Posterior cingulate gyrus (tissue), 11 donors: Measurements from ENCODE around the gene ALDH3A2.

Source experiments
- DNase-seq, 10 donors: peaks; one replicate each; pipeline versions ENCODE4 v3.0.0 to v3.0.0-alpha.2; 2020 to 2021; ENCODE audit warnings: mixed read lengths in 3 of 10
- intact Hi-C: fragments of 100-400 bp; cut with DNase I; formaldehyde crosslinking; loops from one replicate; pipeline ENCODE4 v1.15.1; 2023

ALDH3A2 gene

DNA sequence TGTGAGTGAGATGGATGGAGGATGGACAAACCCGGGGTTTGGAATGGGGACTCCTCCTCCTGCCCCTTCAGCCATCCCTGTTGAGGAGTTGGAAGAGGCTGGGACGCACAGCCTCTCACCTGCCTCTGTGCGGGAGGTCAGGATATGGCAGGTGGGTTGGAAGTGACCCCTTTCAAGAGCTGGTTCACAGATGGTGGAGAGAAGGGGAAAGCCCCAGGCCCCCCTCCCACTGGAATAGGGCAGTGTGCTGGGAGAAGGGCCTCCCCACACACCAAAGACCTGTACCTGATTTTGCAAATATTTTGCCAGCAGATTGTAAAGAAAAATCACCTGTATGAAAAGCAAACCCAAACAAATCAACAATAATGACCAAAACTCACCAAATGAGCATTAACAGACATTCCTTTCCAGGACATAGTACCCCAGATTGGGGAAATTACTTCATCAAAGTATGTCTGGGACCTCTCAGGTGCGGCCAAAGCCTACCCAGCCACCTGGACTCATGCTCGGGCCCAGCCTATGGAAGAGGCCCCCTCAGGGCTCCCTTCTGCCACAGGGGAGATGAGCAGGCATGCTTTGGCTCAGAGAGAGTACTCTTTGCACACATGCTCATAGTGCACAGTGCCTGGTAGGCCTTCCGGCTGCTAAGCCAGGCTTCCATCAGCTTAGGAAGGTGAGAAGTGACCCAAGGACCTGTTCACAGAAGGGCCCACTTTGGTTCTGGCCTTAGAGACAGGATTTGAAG is 60.1 kb downstream of the ALDH3A2 start:
- intact Hi-C loops = no loop called here
- peak in 2 of 10 donors; percentile 34 to 62 for DNase-seq

DNA sequence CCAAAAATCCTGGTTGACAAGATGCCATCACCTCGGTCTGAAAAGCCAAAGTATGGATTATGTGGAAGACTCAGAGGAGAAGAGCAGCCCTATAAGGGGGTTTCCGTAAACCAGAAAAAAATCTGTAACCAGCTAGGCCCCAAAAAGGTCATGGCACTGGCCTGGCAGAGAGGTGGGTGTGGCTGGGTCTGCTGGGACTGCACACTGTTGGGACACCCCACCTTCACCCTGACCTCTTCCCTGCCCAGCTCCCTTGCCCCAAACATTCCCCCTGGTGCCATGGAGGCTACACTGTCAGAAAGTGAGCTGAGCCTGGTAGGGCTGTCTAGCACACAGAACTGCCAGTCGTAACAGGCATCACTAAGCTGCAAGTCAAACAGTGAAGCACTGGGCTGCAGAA is 61.3 kb downstream of the ALDH3A2 start:
- intact Hi-C loops = loop anchor here (10.0 kb wide), 1 partner anchor 45 kb away; no protein-coding TSS in a partner anchor
- peak in 1 of 10 donors; percentile 55 for DNase-seq

DNA sequence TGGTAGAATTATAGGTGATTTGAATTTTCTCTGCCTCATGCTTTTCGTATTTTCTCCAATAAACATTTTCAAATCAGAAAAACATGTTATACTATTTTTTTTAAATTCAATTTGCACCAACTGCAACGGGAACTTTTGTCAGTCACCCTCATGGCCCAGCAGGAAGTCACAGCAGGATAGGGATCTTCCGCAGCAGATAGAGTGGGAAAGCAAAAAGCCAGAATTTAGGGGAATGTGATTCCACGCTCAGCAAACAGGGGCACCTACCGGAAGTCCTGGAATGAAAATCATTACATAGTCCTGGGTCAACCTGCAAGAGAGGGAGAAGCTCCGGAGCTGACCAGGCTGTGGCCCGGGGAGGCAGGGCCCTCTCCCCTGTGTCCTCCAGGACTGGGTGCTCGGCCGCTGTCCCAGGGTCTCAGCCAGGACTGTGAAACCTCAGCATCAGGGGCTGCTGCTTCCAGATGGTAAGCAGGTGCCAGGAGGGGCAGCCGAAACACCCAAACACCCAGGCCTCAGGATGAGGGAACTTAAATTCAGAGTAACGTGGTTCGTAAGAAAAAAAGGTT is 64.0 kb downstream of the ALDH3A2 start:
- no peak for DNase-seq
- intact Hi-C loops = loop anchor here (10.0 kb wide), 1 partner anchor 48 kb away; no protein-coding TSS in a partner anchor

DNA sequence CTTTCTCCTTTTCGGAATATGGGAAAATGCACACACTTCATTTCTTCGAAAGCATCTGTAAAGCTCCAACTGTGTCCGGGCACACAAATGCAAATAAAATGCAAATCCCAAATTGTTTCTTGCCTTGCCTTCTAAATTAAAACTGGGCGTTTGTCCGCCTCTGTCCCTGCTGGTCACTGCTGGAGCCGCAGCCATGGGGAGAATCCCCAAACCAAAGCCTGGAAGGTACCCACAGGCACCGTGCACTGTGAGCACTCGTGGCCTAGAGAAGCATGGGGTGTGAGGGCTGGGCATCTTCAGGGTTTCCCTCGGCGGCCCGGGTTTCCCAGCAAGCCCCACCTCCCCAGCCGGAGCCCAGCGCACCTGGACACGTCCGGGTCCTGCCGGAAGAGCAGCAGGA is 64.9 kb downstream of the ALDH3A2 start:
- intact Hi-C loops = loop anchor here (10.0 kb wide), 1 partner anchor 49 kb away; no protein-coding TSS in a partner anchor
- no peak for DNase-seq

DNA sequence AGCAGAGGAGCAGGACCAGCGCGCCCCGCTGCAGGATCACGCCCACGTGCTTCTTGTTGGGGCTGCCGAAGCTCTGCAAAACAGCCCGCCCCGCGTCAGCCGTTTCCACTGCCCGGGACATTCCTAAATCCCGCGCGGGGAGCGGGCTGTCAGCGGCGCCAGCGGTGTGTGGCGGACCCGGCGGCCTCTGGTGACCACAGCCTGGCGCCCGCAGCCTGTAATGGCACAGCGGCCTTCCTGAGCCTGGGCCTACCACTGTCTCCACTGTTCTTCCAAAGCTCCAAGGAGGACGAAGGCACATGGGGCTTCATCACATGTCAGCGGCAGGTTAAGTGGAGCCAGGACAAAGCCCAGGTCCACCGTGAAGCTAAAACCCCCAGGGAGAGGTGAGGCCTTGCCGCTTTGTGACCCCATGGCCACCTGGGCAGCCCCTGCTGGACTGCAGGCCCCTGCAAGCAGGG is 65.4 kb downstream of the ALDH3A2 start:
- no peak for DNase-seq
- intact Hi-C loops = loop anchor here (10.0 kb wide), 1 partner anchor 49 kb away; no protein-coding TSS in a partner anchor

DNA sequence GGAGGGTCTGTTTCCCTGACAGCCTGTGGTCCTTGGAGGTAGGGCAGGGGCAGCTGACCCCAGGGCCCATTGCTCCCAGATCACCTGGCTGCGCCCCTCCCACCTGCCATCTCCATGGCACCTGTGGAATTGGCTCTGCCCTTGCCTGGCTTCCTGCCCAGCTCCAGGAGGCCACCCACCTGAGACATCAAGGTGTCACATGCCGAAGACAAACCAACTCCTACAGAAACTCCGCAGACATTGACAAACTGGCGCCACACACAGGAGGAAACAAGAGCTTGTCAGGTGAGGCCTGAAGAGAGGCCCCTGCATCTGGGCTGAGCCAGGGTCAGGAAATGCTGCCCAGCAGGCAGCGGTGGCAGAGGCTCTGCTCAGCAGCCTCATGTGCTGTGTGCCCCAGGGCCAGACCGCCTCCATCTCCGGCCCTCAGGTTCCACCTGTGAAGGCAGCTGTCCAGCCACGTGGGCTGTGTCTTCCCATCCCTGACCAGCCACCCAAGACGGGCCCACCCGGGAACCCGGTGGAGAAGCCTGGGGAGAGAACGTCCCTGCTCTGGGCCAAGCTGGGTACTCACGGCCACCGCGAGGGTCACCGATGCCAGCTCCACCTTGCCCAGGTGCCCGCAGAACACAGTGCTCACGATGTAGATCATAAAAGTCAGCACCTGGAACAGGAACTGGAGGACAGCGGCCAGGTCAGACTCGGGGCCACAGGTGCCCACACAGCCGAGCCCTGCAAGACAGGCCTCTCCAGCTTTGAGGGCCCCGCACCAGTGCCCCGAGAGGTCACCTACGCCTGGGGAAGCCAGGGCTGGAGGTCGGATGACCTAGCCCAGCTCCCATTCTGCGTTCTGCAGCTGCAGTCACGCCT is 66.2 kb downstream of the ALDH3A2 start:
- intact Hi-C loops = loop anchor here (10.0 kb wide), 1 partner anchor 50 kb away; no protein-coding TSS in a partner anchor
- peak in 1 of 10 donors; percentile 80 for DNase-seq

DNA sequence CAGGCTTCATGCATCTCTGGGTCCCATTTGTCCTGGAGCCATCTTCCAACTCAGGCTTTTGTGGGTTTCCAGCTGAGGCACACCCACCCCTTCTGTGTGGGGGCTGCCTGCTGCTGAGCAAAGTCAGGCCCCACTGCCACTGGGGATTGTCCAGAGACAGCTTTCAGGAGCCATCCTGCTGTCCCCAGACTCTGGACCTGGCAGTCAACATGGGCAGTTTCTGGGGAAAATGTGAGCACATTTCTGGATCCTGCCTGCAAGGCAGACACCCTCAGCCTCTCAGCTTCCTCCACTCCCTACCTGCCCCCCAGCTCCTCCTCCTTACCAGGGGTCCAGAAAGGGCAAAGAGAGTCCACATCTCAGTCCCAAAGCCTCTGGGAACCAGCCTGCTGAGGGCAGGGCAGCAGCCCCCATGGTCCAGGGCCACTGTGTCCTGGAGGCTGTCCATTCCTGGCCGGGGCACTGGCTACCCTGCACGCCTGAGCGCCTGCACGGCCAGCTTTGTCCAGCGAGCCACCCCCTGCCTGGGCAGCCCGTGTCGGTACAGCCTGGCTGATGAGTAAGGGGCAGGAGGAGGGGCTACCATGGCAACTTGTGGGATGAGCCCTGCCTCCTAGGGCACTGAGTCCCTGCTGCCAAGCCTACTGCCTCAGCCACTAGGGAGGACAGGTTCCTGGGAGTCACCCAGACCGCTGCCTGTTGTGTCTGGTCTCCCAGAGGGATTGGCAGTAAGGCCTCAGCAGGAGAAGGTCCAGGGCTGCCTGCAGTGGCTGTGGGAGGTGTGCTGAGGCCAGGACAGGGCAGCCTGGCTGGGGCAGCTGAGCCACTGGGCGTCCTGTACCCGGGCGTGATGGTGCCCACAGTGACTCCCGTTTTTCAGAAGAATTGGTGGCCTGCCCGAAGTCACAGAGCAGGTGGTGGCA is 67.8 kb downstream of the ALDH3A2 start, which contains the start of gene SLC47A2:
SLC47A2 (minus strand) TSS at position 477 of the 923 bp plus-strand sequence; CDS start at position 448, 29 bp downstream.
- intact Hi-C loops = loop anchor here (10.0 kb wide), 1 partner anchor 52 kb away; no protein-coding TSS in a partner anchor

DNA sequence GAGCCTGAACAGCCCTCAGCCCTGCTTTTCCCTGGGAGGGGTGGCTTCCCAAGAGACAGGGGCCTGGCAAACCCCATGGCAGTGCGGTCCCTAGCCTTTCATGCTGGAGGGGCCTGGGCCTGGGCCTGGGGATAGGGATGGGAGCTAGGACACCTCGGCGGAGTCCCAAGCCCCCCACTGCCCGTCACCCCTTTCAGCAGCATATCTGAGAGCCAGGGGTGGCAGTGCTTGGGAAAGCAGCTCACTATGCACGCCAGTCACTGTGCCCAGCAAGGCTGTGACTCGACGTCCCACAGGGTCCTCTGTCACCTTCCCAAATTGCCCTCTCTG is 68.4 kb downstream of the ALDH3A2 start:
- intact Hi-C loops = loop anchor here (10.0 kb wide), 1 partner anchor 52 kb away; no protein-coding TSS in a partner anchor
- peak in 1 of 10 donors; percentile 60 for DNase-seq

More for the DNA sequence above, 67.8 kb downstream of the ALDH3A2 start, which contains the start of gene SLC47A2:
- peak in 2 of 10 donors; percentile 77 to 80 for DNase-seq

DNA sequence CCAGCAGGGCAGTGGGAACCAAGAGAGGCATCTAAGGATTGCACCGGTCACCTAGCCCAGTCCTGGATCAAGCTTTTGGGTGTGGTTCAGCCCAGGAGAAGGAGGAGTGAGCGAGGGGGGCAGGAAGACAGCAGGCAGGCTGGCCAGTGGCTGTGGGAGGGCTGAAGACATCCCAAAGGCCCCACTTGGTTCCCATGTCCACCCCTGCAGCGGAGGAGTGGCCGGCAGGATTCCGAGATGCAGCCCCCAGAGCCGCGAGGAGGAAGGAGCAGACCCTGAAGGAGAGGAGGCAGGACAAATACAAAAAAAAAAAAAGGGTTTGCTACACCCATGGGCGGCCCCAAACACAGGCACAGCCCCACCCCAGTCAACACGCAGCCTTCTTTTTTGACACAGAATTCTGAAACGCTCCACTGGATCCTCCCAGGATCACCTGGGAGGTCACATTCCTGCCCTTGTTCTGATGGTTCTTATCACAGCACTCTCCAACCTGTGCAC is 68.9 kb downstream of the ALDH3A2 start:
- DNase-seq = peak in 1 of 10 donors; percentile 55
- intact Hi-C loops = loop anchor here (10.0 kb wide), 1 partner anchor 53 kb away; no protein-coding TSS in a partner anchor

DNA sequence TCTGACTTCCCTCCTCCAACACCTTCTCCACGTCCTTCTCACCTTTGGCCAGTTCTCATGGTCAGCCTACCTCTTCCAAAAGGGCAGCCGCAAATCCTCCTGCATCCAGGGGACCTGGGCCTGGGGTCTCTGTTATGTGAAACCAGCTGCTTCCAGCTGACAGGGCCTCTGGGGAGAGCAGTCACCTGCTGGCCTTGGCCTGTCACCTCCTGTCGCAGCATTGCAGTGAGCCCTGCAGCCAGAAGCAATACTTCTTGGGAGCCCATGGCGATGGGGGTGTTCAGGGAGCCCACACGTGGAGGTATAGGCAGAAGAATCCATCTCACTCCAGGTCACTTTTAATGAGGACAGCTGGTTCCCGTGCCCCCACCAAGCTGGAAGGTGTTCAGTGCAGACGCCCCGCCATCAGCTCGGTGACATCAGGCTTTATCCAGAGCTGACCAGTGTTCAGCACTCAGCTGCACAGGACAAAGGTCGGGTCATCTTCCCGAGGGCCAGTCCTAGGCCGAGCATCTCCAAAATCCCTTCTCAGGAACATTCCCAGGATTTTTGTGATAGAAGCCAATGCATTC is 69.6 kb downstream of the ALDH3A2 start:
- intact Hi-C loops = loop anchor here (10.0 kb wide), 1 partner anchor 53 kb away; no protein-coding TSS in a partner anchor
- peak in 1 of 10 donors; percentile 59 for DNase-seq

DNA sequence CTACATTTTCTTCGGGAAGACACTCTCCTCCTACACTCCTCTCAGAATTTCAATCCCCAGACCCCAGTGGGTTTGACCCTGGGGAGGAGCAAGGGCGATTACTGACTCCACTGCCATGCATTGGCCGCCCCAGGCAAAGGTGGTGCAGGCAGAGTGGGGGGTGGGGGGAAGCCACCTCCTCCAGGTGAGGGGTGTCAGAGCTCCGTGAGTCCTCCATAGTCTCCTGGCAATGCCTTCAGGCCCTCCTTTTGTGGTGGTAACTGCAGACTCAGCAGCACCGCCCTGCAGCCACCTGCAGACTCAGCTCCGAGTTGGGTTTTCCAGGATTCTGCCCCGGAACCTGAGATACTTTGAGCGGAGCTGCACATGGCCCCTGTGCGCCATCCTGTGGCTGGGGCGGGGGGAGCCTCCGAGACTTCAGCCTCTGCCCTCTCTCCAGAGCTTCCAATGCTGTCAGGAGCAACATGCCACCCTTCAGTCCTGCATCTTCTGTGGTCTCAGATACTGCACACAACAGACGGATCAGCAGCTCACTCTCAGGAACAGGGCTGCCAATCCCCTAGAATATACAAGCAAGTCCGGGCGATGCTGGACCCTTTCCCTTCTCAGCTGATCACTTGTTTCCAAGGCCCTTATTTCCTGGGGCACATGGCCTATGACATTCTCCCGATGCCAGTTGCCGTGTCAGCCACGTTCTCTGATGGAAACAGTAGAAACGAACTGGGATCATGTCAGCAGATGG is 70.2 kb downstream of the ALDH3A2 start:
- DNase-seq = peak in 1 of 10 donors; percentile 56
- intact Hi-C loops = loop anchor here (10.0 kb wide), 1 partner anchor 54 kb away; no protein-coding TSS in a partner anchor

DNA sequence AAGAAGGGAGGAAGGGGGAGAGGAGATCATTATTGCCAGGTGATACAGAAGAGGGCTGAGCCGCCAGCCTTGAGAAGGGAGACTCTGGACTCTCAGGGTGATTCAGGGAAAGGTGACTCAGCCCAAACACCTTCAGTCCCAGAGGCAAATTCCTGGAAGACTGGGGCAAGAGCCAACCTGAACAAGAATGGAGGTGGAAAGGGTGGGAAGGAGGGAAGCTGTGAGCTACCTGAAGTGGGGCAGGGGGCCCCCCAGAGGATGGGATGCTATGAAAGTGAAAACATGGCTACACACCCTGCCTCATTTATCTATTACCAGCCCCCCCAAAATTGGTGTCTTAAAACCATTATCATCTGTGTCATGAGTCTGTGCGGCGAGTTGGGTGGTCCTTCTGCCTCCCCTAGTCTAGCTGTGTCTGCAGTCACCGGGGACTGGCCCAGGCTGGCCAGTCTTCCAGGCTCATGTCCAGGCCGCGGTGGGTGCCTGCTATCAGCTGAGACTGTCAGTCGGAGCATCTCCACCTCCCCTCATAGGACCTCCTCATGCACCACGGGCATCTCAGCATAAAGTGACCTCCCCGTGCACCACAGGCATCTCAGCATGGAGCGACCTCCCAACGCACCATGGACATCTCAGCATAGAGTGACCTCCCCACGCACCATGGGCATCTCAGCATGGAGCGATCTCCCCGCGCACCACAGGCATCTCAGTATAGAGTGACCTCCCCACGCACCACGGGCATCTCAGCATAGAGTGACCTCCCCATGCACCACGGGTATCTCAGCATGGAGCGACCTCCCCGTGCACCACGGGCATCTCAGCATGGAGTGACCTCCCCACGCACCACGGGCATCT is 71.0 kb downstream of the ALDH3A2 start:
- intact Hi-C loops = loop anchor here (10.0 kb wide), 1 partner anchor 55 kb away; no protein-coding TSS in a partner anchor
- peak in 1 of 10 donors; percentile 63 for DNase-seq

DNA sequence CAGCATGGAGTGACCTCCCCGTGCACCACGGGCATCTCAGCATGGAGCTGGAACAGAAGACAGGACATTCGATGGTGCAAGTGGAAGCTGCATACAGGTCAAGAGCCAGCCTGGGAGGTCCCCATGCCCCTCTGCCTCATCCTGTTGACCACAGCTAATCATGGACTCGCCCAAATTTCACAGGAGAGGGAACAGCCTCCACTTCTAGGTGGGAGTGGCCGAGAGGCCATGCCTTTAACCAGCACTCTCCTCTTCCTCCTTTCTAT is 71.6 kb downstream of the ALDH3A2 start:
- peak in 1 of 10 donors; percentile 50 for DNase-seq
- intact Hi-C loops = no loop called here

DNA sequence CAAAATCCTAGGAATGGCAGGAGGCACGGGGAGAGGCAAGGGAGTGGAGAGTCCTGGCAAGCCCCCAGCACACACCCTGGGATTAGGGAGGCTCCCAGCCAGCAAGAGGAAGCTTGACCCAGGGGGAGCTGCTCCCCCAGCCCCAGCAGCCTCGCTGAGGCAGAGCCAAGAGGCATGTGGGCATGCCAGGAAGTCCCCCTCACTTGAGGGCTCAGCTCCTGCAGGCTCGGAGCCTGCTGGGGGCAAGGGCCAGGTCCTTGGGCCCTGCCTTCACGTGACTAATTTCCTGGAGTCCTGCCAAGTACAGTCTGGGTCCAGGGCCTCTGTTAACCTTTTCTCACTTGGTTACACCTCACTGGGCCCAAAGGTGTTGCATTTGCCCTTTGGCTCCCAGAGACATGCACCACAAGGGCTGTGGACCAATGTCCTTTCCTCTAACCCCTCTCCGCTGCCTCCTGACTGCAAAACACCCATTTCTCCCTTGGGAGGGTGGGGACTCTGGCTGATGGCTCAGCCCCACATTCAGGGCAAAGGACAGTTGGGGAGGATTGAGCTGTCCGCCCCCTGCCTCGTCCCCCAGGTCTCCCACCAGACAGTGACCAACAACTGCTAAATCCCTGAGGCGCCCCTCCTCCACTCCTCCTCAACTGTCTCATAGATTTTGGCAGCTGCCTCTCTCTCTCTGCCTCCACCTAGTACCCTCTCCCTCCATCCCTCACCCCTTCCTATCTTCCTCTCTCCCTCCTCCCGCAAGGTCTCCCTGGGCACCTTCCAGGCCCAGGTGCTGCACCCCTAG is 72.3 kb downstream of the ALDH3A2 start:
- intact Hi-C loops = no loop called here

DNA sequence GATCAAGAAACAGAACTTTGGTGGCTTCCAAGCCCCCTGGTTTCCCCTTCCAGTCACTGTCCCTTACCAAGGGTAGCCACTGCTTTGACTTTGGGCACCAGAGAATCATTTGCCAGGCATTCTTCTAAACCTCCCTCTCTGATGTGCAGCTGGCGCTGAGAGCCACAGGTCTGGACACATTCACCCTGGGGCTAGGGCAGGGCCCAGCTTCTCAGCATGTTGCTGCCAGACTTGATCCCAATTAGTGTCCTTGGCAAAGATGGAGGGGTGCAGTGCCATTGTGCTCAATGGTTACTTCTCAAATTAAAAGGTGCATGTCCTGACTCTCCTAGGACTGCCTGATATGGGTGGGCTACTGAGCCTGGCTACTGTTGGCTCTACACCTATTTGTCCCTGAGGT is 75.4 kb downstream of the ALDH3A2 start:
- peak in 3 of 10 donors; percentile 16 to 57 (median 37) for DNase-seq
- intact Hi-C loops = no loop called here

More for the DNA sequence above, 72.3 kb downstream of the ALDH3A2 start:
- peak in 3 of 10 donors; percentile 12 to 29 (median 29) for DNase-seq
